ENCODE data around the gene RGL2. TPM values are rescaled to one million over a fixed set of nuclear protein-coding genes. Genes with fewer than 3 reads are reported as not detected.

RGL2 gene
- total and polyA plus RNA-seq, 2 of the 13 experiments (the other 11 are each of a cell fraction or from before 2014, with no cell fraction given) = 22.9 to 47.4 TPM

- POLR2A ChIA-PET = no interaction called here
- Histone ChIP-seq H3K9me3 (ENCODE audit: low read length) (no peaks in the 10 kb centered on the region), H3K79me2 (ENCODE audit: insufficient read depth, low read length) (peaks cover 22% of the 10 kb centered on the region), H3K4me2 (ENCODE audit: low read depth, low read length) (peak overlapping the region; percentile 90), H3K27ac (ENCODE audit: extremely low read length, insufficient read depth, low read length) (no peak overlapping the region), H3K4me1 (ENCODE audit: insufficient read depth, low read length) (peaks cover 40% of the 10 kb centered on the region), H2AFZ (ENCODE audit: low read length) (peak overlapping the region; percentile 85), H4K20me1 (ENCODE audit: insufficient read depth, low read length) (no peaks in the 10 kb centered on the region), H3K9ac (ENCODE audit: insufficient read depth, low read depth, low read length) (peak overlapping the region; percentile 43), H3K36me3 (replicated peaks in 1 of 2; ENCODE audit: control insufficient read depth in 1 of 2, insufficient read depth in 2 of 2, low read length in 2 of 2) (peaks cover 3 to 24% of the 10 kb centered on the region in 2 experiments), H3K27me3 (ENCODE audit: control insufficient read depth in 1 of 2, insufficient read depth in 2 of 2, low read length in 2 of 2) (no peaks in the 10 kb centered on the region; a peak in 2 of 5 replicates), H3K4me3 (replicated peaks in 1 of 3; ENCODE audit: insufficient read depth in 1 of 3, low read depth in 2 of 3, low read length in 3 of 3) (peak overlapping the region; percentile 53 to 88 (median 76))
- in situ Hi-C loops (cut with HindIII; ENCODE audit: extremely low pct_ligation_motif_present, low pct_unique_long_range_greater_than_20kb) = no loop called here
- WGBS (ENCODE audit: low lambda C conversion rate) = 42% methylated on average over 7 of the region's 7 CpGs
- DNase-seq (ENCODE audit: low spot score) (no peak), ATAC-seq (no peak), FAIRE-seq (no peak)
- TF ChIP-seq MXD4 (CRISPR knock-in tag; IDR thresholded peaks at IDR 0.05) = no peak
- TF ChIP-seq ZNF234 (CRISPR knock-in tag; conservative IDR thresholded peaks at IDR 0.05) = no peak
- intact Hi-C loops (cut with micrococcal nuclease; ENCODE audit: unreplicated experiment) = no loop called here
- CTCF ChIA-PET (ENCODE audit: low intra/inter-chr PET ratio, low total read pairs) = no interaction called here
- no TSS peak for BruUV-seq (replicated peaks)
These were observed 25.4 kb upstream of the RGL2 start for GRCh38 chr6:33324125-33324524.

GRCh38 chr6:33323623-33323948, 24.8 kb upstream of the RGL2 start:
- CTCF ChIA-PET (ENCODE audit: low intra/inter-chr PET ratio, low total read pairs) = no interaction called here
- under 1% methylated on average over 12 of the region's 12 CpGs for WGBS (ENCODE audit: low lambda C conversion rate)
- H3K9me3 ChIP-seq (ENCODE audit: low read length) = no peaks in the 10 kb centered on the region
- TF ChIP-seq ZNF780A (CRISPR knock-in tag; IDR thresholded peaks at IDR 0.05) (no peak), STAT6 (CRISPR knock-in tag; IDR thresholded peaks at IDR 0.05; ENCODE audit: borderline replicate concordance) (no peak), ZKSCAN8 (CRISPR knock-in tag; IDR thresholded peaks at IDR 0.05; ENCODE audit: borderline replicate concordance) (peak; percentile 6; the same call in 1 of the 2 replicates), NR0B2 (CRISPR knock-in tag; IDR thresholded peaks at IDR 0.05) (no peak), NR2C2 (CRISPR knock-in tag; IDR thresholded peaks at IDR 0.05; ENCODE audit: borderline replicate concordance) (no peak), TSC22D2 (CRISPR knock-in tag; IDR thresholded peaks at IDR 0.05; ENCODE audit: borderline replicate concordance) (no peak), ZNF264 (CRISPR knock-in tag; IDR thresholded peaks at IDR 0.05) (no peak), MIXL1 (CRISPR knock-in tag; IDR thresholded peaks at IDR 0.05) (no peak), ZNF275 (CRISPR knock-in tag; IDR thresholded peaks at IDR 0.05; ENCODE audit: borderline replicate concordance) (no peak), E2F2 (CRISPR knock-in tag; IDR thresholded peaks at IDR 0.05; ENCODE audit: borderline replicate concordance) (no peak), ZNF510 (CRISPR knock-in tag; IDR thresholded peaks at IDR 0.05; ENCODE audit: low read depth) (no peak)

More at GRCh38 chr6:33323623-33323948, 24.8 kb upstream of the RGL2 start:
- Histone ChIP-seq H3K79me2 (ENCODE audit: insufficient read depth, low read length) (peaks cover 22% of the 10 kb centered on the region), H3K4me3 (replicated peaks in 1 of 3; ENCODE audit: insufficient read depth in 1 of 3, low read depth in 2 of 3, low read length in 3 of 3) (peak overlapping the region; percentile 53 to 88 (median 76)), H3K4me1 (ENCODE audit: insufficient read depth, low read length) (peaks cover 46% of the 10 kb centered on the region), H3K36me3 (replicated peaks in 1 of 2; ENCODE audit: control insufficient read depth in 1 of 2, insufficient read depth in 2 of 2, low read length in 2 of 2) (peaks cover 5 to 29% of the 10 kb centered on the region in 2 experiments), H4K20me1 (ENCODE audit: insufficient read depth, low read length) (no peaks in the 10 kb centered on the region), H3K9ac (ENCODE audit: insufficient read depth, low read depth, low read length) (peak overlapping the region; percentile 43), H3K4me2 (ENCODE audit: low read depth, low read length) (peak overlapping the region; percentile 90), H3K27ac (ENCODE audit: extremely low read length, insufficient read depth, low read length) (peak overlapping the region; percentile 54), H3K27me3 (ENCODE audit: control insufficient read depth in 1 of 2, insufficient read depth in 2 of 2, low read length in 2 of 2) (no peaks in the 10 kb centered on the region; a peak in 2 of 5 replicates), H2AFZ (ENCODE audit: low read length) (peak overlapping the region; percentile 85)
- in situ Hi-C loops (cut with HindIII; ENCODE audit: extremely low pct_ligation_motif_present, low pct_unique_long_range_greater_than_20kb) = no loop called here
- intact Hi-C loops (cut with micrococcal nuclease; ENCODE audit: unreplicated experiment) = loop anchor here (1.0 kb wide), 1 partner anchor 68 kb away; the partner anchor contains the start of gene KIFC1
- no TSS peak for BruUV-seq (replicated peaks)
- peak; percentile 25 for ATAC-seq
- no peak for DNase-seq (ENCODE audit: low spot score)
- FAIRE-seq = no peak
- POLR2A ChIA-PET = interaction anchor here (0.8 kb wide), 1 partner anchor 354 kb away, joined by 3 read pairs; the partner anchor contains the start of gene BRD2

All from HepG2 (cell line).